GM08714 (cell line): ENCODE measurements around the gene CRTC1.

Experiments used
- H3K4me3 ChIP-seq: fragments of 200-500 bp; sonication (Bioruptor generic); 2 replicates; pipeline ENCODE4 v1.5.1; 2014; ENCODE audit warnings: mild to moderate bottlenecking, low read length, inconsistent platforms
- ZNF274 ChIP-seq: IDR thresholded peaks from 2 replicates; pipeline ENCODE4 v1.6.1; 2012; ENCODE audit warnings: mild to moderate bottlenecking, low read depth, low read length

The CRTC1 gene

DNA sequence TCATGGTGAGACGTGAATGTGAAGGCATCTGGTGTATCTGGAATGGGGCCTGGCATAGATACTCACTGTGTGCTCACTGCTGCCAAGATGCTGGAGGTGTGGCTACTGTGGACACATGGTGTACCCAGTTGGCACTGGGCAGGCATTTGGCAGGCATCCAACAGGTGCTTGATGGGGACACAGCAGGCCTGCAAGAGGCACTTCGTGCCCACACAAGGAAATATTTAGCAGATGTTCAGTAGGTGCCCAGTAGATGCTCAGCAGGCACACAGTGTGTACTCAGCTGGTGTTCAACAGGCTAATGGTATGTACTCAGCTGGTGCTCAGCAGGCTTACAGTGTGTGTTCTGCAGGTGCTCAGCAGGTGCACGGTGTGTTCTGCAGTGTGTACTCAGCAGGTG is 14.2 kb downstream of the CRTC1 start:
- no peak for TF ChIP-seq ZNF274
- no peak overlapping the region for H3K4me3 ChIP-seq

DNA sequence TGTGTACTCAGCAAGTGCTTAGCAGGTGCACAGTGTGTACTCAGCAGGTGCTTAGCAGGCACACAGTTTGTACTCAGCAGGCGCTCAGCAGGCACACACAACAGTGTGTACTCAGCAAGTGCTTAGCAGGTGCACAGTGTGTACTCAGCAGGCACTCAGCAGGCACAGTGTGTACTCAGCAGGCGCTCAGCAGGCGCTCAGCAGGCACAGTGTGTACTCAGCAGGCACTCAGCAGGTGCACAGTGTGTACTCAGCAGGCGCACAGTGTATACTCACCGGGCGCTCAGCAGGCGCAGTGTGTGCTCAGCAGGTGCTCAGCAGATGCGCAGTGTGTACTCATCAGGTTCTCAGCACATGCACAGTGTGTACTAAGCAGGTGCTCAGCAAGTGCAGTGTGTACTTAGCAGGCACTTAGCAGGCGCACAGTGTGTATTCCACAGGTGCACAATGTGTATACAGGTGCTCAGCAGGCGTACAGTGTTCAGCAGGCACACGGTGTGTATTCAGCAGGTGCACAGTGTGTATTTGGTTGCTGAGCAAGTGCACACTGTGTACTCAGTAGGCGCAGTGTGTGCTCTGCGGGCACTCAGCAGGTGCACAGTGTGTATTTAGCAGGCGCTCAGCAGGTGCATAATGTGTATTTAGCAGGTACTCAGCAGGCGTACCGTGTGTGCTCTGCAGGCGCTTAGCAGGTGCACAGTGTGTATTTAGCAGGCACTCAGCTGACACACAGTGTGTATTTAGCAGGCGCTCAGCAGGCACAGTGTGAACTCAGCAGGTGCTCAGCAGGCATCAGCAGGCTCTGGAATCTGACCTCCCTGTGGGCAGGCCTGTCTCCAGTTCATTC is 15.1 kb downstream of the CRTC1 start:
- H3K4me3 ChIP-seq: no peak overlapping the region
- TF ChIP-seq ZNF274: no peak

DNA sequence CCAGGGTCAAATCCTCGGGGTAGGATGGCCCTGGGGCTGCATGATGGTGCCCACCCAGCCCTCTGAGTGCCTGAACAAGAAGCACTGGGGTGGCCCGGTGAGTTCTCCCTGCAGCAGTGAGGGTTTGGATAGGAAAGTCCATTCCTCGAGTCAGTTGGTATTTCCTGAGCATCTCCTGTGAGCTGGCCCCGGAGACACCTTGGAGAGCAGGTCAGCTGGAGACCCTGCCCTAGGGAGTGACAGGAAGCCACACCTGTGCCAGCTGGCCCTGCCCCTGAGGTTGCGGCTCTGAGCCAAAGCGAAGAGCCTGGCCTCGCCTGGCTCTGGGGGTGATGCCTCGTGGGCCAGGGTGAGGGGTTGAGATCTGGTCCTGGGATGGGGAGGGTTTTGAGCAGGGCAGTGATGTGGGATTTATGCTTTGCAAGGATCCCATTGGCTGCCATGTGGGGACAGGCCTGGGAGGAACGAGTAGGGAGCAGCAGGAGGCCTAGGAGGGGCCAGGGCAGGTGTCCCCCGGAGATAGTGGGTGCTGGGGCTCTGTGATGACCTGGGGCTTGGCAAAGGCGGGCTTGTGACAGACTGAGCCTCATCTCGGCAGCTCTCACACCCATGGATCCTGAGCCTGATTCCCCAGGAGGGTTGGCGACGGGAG is 16.0 kb downstream of the CRTC1 start:
- no peak for TF ChIP-seq ZNF274
- H3K4me3 ChIP-seq: no peak overlapping the region; the same call in 1 of the 2 replicates

DNA sequence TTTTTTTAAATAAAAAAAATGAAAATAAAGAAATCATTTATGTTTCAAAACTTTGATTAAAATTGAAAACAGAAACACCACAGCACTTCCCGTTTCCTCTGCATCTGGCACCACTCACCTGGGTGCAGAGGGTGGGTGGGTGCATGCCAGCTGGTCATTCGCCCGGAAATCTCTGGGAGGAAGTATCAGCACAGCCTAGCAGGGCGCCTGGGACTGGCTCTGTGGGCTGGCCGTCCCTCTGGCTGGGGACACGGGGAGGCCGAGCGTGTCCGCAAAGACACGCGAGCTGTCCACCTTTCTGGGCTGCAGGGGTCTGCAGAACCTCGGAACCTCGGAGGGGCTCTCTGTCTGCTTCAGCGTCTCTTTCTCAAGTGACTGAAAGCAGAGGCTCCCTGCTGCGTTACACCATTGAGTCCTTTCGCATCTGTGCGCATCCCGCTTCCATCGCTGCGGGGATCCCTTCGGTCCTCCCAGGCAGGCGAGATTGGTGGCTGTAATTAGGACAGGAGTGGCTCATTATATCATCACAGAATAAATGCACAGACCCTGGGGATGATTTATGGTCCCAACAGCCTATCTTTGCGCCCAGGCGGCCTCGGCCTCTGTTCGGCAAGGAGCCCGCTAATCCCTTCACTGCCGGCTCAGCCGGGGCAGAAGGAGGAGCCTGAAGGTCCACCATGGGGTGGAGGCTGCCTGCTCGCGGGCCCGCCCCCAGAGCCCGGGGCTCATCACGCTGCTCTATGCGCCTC is 17.2 kb downstream of the CRTC1 start:
- H3K4me3 ChIP-seq: peak overlapping the region; percentile 35; the same call in 1 of the 2 replicates
- no peak for TF ChIP-seq ZNF274

DNA sequence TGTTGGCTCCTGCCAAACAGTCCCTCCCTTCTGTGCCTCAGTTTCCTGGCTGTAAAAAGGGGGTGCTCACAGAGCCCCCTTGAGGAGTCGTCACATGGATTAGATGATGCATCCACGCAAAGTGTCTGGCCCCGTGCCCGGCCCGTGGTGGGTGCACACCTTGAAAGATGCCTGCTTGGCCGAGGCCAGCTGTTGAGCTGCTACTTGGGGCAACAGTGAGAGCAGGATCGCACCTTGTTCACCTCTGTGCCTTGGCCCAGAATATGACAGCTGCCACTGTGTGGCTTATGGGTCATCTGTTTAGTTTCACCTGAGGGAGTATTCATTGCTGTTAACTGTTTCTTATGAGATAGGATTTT is 17.7 kb downstream of the CRTC1 start:
- H3K4me3 ChIP-seq: no peak overlapping the region; the same call in 1 of the 2 replicates

DNA sequence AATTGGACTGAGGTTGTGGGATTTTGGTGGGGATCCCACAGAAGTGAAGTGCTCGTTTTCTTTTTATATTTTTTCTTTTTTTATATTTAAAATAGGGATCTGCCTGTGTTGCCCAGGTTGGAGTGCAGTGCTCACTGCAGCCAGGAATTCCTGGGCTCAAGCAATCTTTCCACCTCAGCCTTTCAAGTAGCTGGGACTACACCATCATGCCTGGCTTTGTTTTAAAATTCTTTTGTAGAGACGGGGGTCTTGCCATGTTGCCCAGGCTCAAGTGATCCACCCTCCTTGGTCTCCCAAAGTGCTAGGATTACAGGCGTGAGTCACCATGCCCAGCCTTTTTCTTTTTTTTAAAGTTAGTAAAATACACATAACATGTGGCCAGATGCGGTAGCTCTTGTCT is 20.6 kb downstream of the CRTC1 start:
- no peak for TF ChIP-seq ZNF274
- H3K4me3 ChIP-seq: no peak overlapping the region

More for the DNA sequence above, 17.7 kb downstream of the CRTC1 start:
- TF ChIP-seq ZNF274: no peak

DNA sequence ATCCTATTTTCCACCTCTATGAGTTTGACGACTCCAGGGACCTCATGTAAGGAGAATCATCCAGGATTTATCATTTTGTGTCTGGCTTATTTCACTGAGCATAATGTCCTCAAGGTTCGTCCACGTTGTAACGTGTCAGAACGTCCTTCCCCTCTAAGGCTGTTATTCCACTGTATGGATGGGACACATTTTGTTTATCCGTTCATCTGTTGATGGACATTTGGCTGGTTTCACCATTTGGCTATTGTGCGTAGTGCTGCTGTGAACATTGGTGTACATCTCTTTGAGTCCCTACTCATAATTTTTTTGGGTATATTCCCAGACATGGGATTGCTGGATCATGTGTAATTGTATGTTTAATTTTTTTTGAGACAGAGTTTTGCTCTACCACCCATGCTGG is 21.5 kb downstream of the CRTC1 start:
- no peak for TF ChIP-seq ZNF274
- no peak overlapping the region for H3K4me3 ChIP-seq

DNA sequence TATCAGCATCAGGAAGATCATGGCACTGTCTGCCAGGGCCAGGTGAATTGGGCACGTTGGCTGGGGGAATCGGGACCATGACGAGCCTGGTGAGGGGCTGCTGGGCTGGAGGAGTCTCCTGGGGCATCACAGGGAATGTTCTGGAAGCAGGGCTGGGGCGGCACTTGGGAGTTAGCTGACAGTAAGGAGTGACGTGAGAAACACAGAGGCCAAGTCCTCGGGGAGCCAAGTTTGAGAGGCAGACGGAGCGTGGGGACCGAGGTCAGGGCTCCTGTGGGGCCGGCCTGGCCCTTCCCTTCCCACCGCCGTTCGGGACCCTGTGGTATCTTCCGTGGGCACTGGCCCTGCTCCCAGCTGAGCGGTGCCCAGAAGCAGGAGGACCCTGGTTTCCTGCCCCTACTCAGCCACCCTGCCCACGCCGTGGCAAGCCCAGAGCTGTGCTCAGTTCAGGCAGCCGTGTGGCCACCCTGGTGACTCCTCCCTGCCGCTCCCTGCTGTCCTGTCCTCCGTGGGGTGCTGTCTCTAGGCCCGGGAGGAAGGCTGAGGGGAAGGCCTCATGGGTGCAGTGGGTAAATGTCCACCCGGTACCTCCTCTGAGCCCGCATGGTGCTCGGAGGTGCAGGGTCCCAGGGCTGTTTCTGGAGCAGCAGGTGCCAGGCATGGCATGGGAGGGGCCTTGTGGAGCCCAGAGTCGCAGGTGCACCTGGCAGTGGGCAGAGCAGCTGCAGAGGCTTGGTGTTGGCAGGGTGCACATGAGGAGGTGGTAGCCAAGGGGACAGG is 25.2 kb downstream of the CRTC1 start:
- H3K4me3 ChIP-seq: no peak overlapping the region
- TF ChIP-seq ZNF274: no peak

DNA sequence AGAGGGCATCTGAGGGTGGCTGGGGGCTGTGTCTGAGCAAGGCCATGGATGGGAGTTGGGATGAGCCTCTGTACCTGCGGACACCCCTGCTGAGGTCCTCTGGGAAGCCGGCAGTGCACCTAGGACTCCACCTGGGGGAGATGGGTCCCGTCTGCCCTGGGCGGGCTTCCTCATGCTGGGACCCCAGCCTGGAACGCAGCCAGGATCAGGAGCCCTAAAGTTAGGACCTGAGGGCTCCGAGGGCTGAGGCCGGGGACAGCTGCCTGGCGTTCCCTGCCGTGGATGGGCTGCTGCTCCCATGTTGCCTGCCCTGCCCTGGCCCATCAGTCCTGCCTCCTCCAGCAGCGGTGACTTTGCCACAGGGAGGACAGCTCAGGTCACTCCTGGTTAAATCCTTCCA is 26.1 kb downstream of the CRTC1 start:
- no peak for TF ChIP-seq ZNF274
- no peak overlapping the region for H3K4me3 ChIP-seq

DNA sequence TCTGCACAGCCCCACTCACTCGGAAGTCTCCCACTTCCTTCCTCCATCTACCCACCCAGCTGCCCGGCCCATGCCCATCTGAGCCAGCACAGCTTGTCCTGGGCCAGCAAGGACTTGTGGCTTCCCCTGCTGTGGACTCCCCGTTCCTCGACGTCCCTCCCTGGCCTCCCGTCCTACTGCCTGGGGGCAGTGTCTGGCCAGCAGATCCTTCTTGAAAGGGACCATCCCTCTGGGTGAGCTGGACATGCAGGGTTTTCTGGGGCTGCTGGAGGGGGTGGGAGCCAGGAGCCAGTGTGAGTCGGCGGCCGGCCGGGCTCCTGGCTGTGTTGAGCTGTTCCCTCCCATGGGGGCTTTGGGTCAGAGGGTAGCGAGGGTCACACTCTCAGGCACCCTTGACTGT is 26.7 kb downstream of the CRTC1 start:
- no peak for TF ChIP-seq ZNF274
- H3K4me3 ChIP-seq: no peak overlapping the region

DNA sequence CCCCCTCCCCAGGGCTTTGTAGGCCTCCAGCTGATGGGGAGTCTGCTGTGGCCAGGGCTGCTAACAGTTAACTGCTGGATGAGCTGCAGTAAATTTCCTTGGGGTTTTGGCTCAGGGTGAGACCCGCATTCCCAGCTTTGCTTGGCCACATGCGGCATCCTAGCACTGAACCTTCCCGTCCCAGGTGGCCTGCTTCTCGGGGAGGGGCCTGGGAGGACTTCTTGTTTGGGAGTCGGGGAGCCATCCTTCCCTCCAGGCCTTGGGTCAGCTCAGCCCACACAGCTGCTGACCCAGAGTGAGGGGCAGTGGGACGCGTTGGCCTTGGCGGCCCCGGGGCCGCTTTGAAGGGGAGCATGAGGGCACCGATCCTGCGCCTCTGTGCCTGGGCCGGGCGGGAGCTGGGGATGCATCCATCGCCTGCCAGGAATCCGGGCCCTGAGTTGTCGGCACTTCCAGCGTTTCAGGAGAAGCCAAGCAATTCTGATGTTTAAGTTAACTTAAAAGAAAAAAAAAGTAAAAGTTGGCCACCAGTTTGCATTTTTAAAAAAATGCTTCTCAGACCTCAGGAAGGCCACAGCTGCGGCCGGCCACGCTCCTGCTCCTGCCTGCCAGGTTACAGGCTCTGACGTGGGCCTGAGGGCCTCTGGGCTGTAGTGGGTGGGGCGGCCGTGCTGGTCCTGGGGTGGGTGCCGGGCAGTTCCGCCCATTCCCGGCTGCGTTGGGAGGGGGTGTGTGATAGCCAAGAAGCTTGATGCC is 27.7 kb downstream of the CRTC1 start:
- H3K4me3 ChIP-seq: no peak overlapping the region
- TF ChIP-seq ZNF274: no peak

DNA sequence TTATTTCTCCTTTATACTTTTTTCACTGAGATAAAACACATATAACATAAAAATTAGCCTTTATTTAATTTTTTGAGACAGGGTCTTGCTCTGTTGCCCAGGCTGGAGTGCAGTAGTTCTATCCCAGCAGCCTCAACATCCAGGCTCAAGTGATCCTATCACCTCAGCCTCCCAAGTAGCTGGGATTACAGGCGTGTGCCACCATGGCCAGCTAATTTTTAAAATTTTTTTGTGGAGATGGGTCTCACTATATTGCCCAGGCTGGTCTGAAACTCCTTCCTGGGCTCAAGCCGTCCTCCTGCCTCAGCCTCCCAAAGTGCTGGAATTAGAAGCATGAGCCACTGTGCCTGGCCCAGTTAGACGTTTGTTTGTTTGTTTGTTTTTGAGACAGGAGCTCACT is 28.4 kb downstream of the CRTC1 start:
- no peak overlapping the region for H3K4me3 ChIP-seq
- TF ChIP-seq ZNF274: no peak

DNA sequence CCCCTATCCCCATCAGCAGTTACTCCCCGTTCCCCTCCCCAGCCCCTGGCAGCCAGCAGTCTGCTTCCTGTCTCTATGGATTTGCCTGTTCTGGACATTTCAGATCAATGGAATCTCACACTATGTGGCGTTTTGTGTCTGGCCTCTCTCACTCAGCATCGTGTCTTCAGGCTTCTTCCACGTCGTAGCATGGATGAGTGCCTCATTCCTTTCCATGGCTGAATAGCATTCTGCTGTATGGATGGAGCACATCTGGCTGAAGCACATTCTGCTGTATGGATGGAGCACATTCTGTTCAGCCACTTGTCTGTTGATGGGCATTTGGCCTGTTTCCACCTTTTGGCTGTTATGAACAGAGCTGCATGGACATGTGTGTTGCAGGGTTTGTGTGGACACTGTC is 29.5 kb downstream of the CRTC1 start:
- TF ChIP-seq ZNF274: no peak

More for the DNA sequence above, 29.5 kb downstream of the CRTC1 start:
- no peak overlapping the region for H3K4me3 ChIP-seq
